Inferior parietal cortex (tissue), 1 donor: ENCODE results near the gene SOX1.

Experiments used
- DNase-seq: peaks from one replicate; pipeline ENCODE4 v3.0.0-alpha.2; 2016; ENCODE audit errors: extremely low spot score

The SOX1 gene

GRCh38 chr13:112072534-112073244 is 5.7 kb downstream of the SOX1 start:
- no peak for DNase-seq

- DNase-seq: no peak
These were observed 6.5 kb downstream of the SOX1 start for GRCh38 chr13:112073245-112074138.

- DNase-seq: no peak
These were observed 7.4 kb downstream of the SOX1 start for GRCh38 chr13:112074139-112074865.

GRCh38 chr13:112077729-112078128 is 10.8 kb downstream of the SOX1 start:
- no peak for DNase-seq

- no peak for DNase-seq
These were observed 11.3 kb downstream of the SOX1 start for GRCh38 chr13:112078216-112078615.

GRCh38 chr13:112078879-112079531 is 12.1 kb downstream of the SOX1 start:
- no peak for DNase-seq

- no peak for DNase-seq
These were observed 12.7 kb downstream of the SOX1 start for GRCh38 chr13:112079696-112080095.

- DNase-seq: no peak
These were observed 17.0 kb downstream of the SOX1 start for GRCh38 chr13:112083971-112084370.

GRCh38 chr13:112092453-112092852 is 25.5 kb downstream of the SOX1 start:
- DNase-seq: no peak

GRCh38 chr13:112095354-112095753 is 28.4 kb downstream of the SOX1 start:
- no peak for DNase-seq

- no peak for DNase-seq
These were observed 30.0 kb downstream of the SOX1 start for GRCh38 chr13:112096959-112097358.

- DNase-seq: no peak
These were observed 30.8 kb downstream of the SOX1 start for GRCh38 chr13:112097770-112098169.

- DNase-seq: no peak
These were observed 31.8 kb downstream of the SOX1 start for GRCh38 chr13:112098699-112099098.

GRCh38 chr13:112101360-112101930 is 34.5 kb downstream of the SOX1 start:
- DNase-seq: no peak

- DNase-seq: no peak
These were observed 35.3 kb downstream of the SOX1 start for GRCh38 chr13:112102243-112102642.

GRCh38 chr13:112103260-112103838 is 36.4 kb downstream of the SOX1 start:
- no peak for DNase-seq

- DNase-seq: no peak
These were observed 37.3 kb downstream of the SOX1 start for GRCh38 chr13:112103961-112104880.

GRCh38 chr13:112104881-112105234 is 37.9 kb downstream of the SOX1 start:
- no peak for DNase-seq

GRCh38 chr13:112105244-112105681 is 38.3 kb downstream of the SOX1 start:
- no peak for DNase-seq

- no peak for DNase-seq
These were observed 38.9 kb downstream of the SOX1 start for GRCh38 chr13:112105892-112106291.
